ENCODE results near the gene KIFAP3.

KIFAP3 gene

DNA sequence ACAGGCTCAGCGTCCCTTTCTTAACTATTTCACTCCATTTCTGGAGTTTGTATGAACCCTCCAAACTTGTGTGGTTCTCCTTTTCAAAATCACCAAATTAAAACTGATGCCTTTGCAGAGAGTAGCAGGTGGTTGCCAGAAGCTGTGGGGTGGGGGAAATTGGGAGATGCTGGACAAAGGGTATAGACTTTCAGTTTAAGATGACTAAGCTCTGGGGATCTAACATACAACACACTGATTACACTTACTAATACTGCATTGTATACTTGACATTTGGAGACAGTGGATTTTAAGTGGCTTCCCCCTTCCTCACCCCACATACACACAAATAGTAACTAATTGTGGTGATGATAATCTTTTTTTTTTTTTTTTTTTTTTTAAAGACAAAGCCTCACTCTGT, 169.7 kb downstream of the KIFAP3 start:
- Histone ChIP-seq H3F3A (ENCODE audit: control insufficient read depth, insufficient read depth) (no peaks in the 10 kb centered on the region), H3K27me3 (ENCODE audit: control insufficient read depth, low read length) (peaks cover 9% of the 10 kb centered on the region), H3K4me1 (ENCODE audit: control insufficient read depth, low read length) (no peaks in the 10 kb centered on the region), H3K4me2 (ENCODE audit: low read length) (no peak overlapping the region), H3K9me3 (ENCODE audit: control insufficient read depth, insufficient read depth, low read length) (no peaks in the 10 kb centered on the region), H3K9me2 (replicated peaks; ENCODE audit: control insufficient read depth, low read length) (no peaks in the 10 kb centered on the region), H3K79me2 (ENCODE audit: control insufficient read depth, low read length) (no peaks in the 10 kb centered on the region), H3K36me3 (ENCODE audit: control insufficient read depth, low read length) (no peaks in the 10 kb centered on the region), H3K27ac (ENCODE audit: low read depth, low read length) (no peak overlapping the region), H4K20me1 (ENCODE audit: control insufficient read depth, insufficient read depth, low read depth, low read length) (no peaks in the 10 kb centered on the region), H3K4me3 (ENCODE audit: low read length) (no peak overlapping the region)
- no peak for TF ChIP-seq EZH2phosphoT487 (IDR thresholded peaks at IDR 0.05; ENCODE audit: borderline replicate concordance, low read length)
- TF ChIP-seq, protein P1, sequence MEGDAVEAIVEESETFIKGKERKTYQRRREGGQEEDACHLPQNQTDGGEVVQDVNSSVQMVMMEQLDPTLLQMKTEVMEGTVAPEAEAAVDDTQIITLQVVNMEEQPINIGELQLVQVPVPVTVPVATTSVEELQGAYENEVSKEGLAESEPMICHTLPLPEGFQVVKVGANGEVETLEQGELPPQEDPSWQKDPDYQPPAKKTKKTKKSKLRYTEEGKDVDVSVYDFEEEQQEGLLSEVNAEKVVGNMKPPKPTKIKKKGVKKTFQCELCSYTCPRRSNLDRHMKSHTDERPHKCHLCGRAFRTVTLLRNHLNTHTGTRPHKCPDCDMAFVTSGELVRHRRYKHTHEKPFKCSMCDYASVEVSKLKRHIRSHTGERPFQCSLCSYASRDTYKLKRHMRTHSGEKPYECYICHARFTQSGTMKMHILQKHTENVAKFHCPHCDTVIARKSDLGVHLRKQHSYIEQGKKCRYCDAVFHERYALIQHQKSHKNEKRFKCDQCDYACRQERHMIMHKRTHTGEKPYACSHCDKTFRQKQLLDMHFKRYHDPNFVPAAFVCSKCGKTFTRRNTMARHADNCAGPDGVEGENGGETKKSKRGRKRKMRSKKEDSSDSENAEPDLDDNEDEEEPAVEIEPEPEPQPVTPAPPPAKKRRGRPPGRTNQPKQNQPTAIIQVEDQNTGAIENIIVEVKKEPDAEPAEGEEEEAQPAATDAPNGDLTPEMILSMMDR (IDR thresholded peaks at IDR 0.05; ENCODE audit: low read depth, low read length, poor library complexity, severe bottlenecking) = no peak

DNA sequence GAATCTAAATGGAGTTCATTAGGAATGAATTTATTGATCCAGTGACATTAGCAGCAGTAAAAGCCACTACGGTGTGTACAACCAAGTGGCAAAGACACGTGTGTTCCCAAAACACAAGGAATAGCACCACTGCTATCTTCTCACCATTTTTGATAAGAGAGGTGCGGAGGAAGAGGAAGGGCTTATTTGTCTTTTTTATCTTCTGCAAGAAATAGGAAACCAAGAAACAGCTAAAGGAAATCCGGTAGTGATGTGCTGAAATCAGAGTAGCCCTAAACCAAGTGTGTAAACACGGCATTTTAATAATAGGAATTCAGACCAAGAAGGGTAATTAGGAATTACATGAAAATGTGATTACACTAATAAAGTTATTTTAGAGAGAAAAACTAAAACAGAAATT, 171.7 kb downstream of the KIFAP3 start:
- Histone ChIP-seq H3K9me2 (replicated peaks; ENCODE audit: control insufficient read depth, low read length) (no peaks in the 10 kb centered on the region), H3K4me2 (ENCODE audit: low read length) (no peak overlapping the region), H3K27me3 (ENCODE audit: control insufficient read depth, low read length) (peaks cover 14% of the 10 kb centered on the region), H3K36me3 (ENCODE audit: control insufficient read depth, low read length) (no peaks in the 10 kb centered on the region), H3K27ac (ENCODE audit: low read depth, low read length) (no peak overlapping the region), H3F3A (ENCODE audit: control insufficient read depth, insufficient read depth) (no peaks in the 10 kb centered on the region), H3K4me3 (ENCODE audit: low read length) (no peak overlapping the region), H3K4me1 (ENCODE audit: control insufficient read depth, low read length) (no peaks in the 10 kb centered on the region), H3K9me3 (ENCODE audit: control insufficient read depth, insufficient read depth, low read length) (no peaks in the 10 kb centered on the region), H4K20me1 (ENCODE audit: control insufficient read depth, insufficient read depth, low read depth, low read length) (no peaks in the 10 kb centered on the region), H3K79me2 (ENCODE audit: control insufficient read depth, low read length) (no peaks in the 10 kb centered on the region)
- TF ChIP-seq EZH2phosphoT487 (IDR thresholded peaks at IDR 0.05; ENCODE audit: borderline replicate concordance, low read length) = no peak
- TF ChIP-seq, protein P1 (IDR thresholded peaks at IDR 0.05; ENCODE audit: low read depth, low read length, poor library complexity, severe bottlenecking) = no peak

DNA sequence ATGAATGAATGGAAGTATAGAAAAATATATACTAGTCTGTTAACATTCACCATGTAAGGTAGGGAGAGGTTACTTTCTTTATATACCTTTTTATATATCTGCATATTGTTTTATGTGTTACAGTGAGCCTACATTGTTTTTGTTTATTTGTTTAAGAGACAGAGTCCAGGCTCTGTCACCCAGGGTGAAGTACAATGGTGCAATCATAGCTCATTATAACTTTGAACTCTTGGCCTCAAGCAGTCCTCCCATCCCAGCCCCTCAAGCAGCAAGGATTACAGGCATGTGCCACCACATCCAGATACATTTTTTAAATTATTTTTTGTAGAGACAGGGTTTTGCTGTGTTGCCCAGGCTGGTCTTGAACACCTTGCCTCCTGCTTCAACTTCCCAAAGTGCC, 173.4 kb downstream of the KIFAP3 start:
- H3K27ac ChIP-seq (ENCODE audit: low read depth, low read length) = no peak overlapping the region
- H3K4me1 ChIP-seq (ENCODE audit: control insufficient read depth, low read length) = no peaks in the 10 kb centered on the region
- no peaks in the 10 kb centered on the region for H4K20me1 ChIP-seq (ENCODE audit: control insufficient read depth, insufficient read depth, low read depth, low read length)
- no peak overlapping the region for H3K4me2 ChIP-seq (ENCODE audit: low read length)
- H3K9me2 ChIP-seq (replicated peaks; ENCODE audit: control insufficient read depth, low read length) = no peaks in the 10 kb centered on the region
- no peaks in the 10 kb centered on the region for H3K36me3 ChIP-seq (ENCODE audit: control insufficient read depth, low read length)
- H3K79me2 ChIP-seq (ENCODE audit: control insufficient read depth, low read length) = no peaks in the 10 kb centered on the region
- H3K27me3 ChIP-seq (ENCODE audit: control insufficient read depth, low read length) = peaks cover 14% of the 10 kb centered on the region
- no peaks in the 10 kb centered on the region for H3F3A ChIP-seq (ENCODE audit: control insufficient read depth, insufficient read depth)
- no peaks in the 10 kb centered on the region for H3K9me3 ChIP-seq (ENCODE audit: control insufficient read depth, insufficient read depth, low read length)
- no peak for TF ChIP-seq EZH2phosphoT487 (IDR thresholded peaks at IDR 0.05; ENCODE audit: borderline replicate concordance, low read length)
- TF ChIP-seq, protein P1 (IDR thresholded peaks at IDR 0.05; ENCODE audit: low read depth, low read length, poor library complexity, severe bottlenecking) = no peak
- no peak overlapping the region for H3K4me3 ChIP-seq (ENCODE audit: low read length)

DNA sequence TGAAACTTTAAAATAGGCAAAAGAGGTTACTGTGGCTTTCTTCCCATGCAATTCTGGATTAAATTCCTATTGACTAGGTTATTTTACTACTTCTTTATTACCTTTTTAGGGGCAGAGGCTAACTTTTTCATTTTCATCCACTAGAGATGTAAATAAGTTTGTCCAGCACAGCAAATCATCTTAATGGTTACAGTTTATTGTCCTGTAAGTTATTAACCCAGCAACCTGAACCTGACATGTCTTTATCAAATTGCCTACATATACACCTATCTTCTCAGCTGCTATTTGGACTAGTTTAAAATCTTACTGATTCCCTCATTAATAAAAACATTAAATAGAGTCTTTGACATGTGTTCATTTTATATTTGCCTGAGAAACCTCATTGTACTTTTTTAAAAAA, 173.9 kb downstream of the KIFAP3 start:
- H3K4me3 ChIP-seq (ENCODE audit: low read length) = no peak overlapping the region
- no peak overlapping the region for H3K4me2 ChIP-seq (ENCODE audit: low read length)
- H4K20me1 ChIP-seq (ENCODE audit: control insufficient read depth, insufficient read depth, low read depth, low read length) = no peaks in the 10 kb centered on the region
- no peak for TF ChIP-seq EZH2phosphoT487 (IDR thresholded peaks at IDR 0.05; ENCODE audit: borderline replicate concordance, low read length)
- TF ChIP-seq, protein P1 (IDR thresholded peaks at IDR 0.05; ENCODE audit: low read depth, low read length, poor library complexity, severe bottlenecking) = no peak
- H3K9me2 ChIP-seq (replicated peaks; ENCODE audit: control insufficient read depth, low read length) = no peaks in the 10 kb centered on the region
- H3K9me3 ChIP-seq (ENCODE audit: control insufficient read depth, insufficient read depth, low read length) = no peaks in the 10 kb centered on the region
- H3K27me3 ChIP-seq (ENCODE audit: control insufficient read depth, low read length) = peaks cover 14% of the 10 kb centered on the region
- no peaks in the 10 kb centered on the region for H3K36me3 ChIP-seq (ENCODE audit: control insufficient read depth, low read length)
- H3K4me1 ChIP-seq (ENCODE audit: control insufficient read depth, low read length) = no peaks in the 10 kb centered on the region
- H3K79me2 ChIP-seq (ENCODE audit: control insufficient read depth, low read length) = no peaks in the 10 kb centered on the region
- H3K27ac ChIP-seq (ENCODE audit: low read depth, low read length) = no peak overlapping the region
- H3F3A ChIP-seq (ENCODE audit: control insufficient read depth, insufficient read depth) = no peaks in the 10 kb centered on the region
